Uterus (tissue), 4 donors: ENCODE data around the gene ARMH1. TPM values are rescaled to one million over a fixed set of nuclear protein-coding genes. Genes with fewer than 3 reads are reported as not detected.

Experiments used
- DNase-seq, 2 donors: peaks; one replicate each; pipeline ENCODE4 v3.0.0-alpha.2; 2019 to 2020
- H3K27ac ChIP-seq, 2 donors: fragments of 200-600 bp; sonication (generic); 1 replicate in 1 of 2; 2 replicates in 1 of 2; pipeline ENCODE4 v1.5.1; 2016 to 2018
- H3K27me3 ChIP-seq, 2 donors: fragments of 200-600 bp; sonication (generic); one replicate each; pipeline ENCODE4 v1.5.1; 2018 to 2019; ENCODE audit warnings: control low read depth in 1 of 2
- H3K36me3 ChIP-seq, 2 donors: fragments of 200-600 bp; sonication (generic); one replicate each; pipeline ENCODE4 v1.5.1; 2019; ENCODE audit warnings: control low read depth in 1 of 2
- H3K4me1 ChIP-seq, 2 donors: fragments of 200-600 bp; sonication (generic); one replicate each; pipeline ENCODE4 v1.5.1; 2018 to 2019; ENCODE audit warnings: control low read depth in 1 of 2
- H3K4me3 ChIP-seq, 2 donors: fragments of 200-600 bp; sonication (generic); 1 replicate in 1 of 2; 2 replicates in 1 of 2; pipeline ENCODE4 v1.5.1; 2018 to 2019; ENCODE audit warnings: mild to moderate bottlenecking in 1 of 2
- H3K9me3 ChIP-seq, 2 donors: fragments of 200-600 bp; sonication (generic); one replicate each; pipeline ENCODE4 v1.5.1; 2019; ENCODE audit warnings: control low read depth in 1 of 2
- CTCF ChIP-seq, 4 experiments: fragments of 200-600 bp in 2 of 4; fragments of 450-650 bp in 2 of 4; sonication (generic) in 2 of 4; IDR thresholded peaks; one replicate each; pipeline ENCODE4 v1.5.1; 2016 to 2019; ENCODE audit warnings: antibody characterized with exemption in 4 of 4, mild to moderate bottlenecking in 2 of 4, moderate library complexity in 1 of 4
- POLR2A ChIP-seq, 2 donors: fragments of 450-650 bp; IDR thresholded peaks; one replicate each; pipeline ENCODE4 v1.6.1; 2016; ENCODE audit warnings: antibody characterized with exemption in 2 of 2, mild to moderate bottlenecking in 1 of 2, moderate library complexity in 1 of 2
- intact Hi-C: fragments of 100-400 bp; cut with DNase I; formaldehyde crosslinking; loops from one replicate; pipeline ENCODE4 v1.15.1; 2023; ENCODE audit warnings: low total_unique reads
- total RNA-seq, 4 donors: library from RNA; depleted of rRNA in 3 of 4; stranded (reverse); fragments of >200 nt in 3 of 4; gene quantifications; one replicate each; pipeline versions ENCODE4 v1.1.0 to v1.2.4, GENCODE V29; 2014 to 2023
- donor health status: DM: yes; HTN: yes; CAD: no.

The ARMH1 gene
- total RNA-seq, 4 donors from 2014 or later = 2.7 to 7.7 (median 5.2) TPM; not detected in 1

GRCh38 chr1:44649788-44650158, 24.7 kb upstream of the ARMH1 start:
- no peak overlapping the region for H3K27ac ChIP-seq
- DNase-seq = no peak
- no peak for TF ChIP-seq POLR2A (IDR thresholded peaks at IDR 0.05)
- TF ChIP-seq CTCF (IDR thresholded peaks at IDR 0.05) = no peak

GRCh38 chr1:44650159-44650831, 24.2 kb upstream of the ARMH1 start:
- no peak overlapping the region for H3K27ac ChIP-seq
- H3K9me3 ChIP-seq = no peaks in the 10 kb centered on the region
- H3K27me3 ChIP-seq = no peaks in the 10 kb centered on the region
- intact Hi-C loops = no loop called here
- H3K36me3 ChIP-seq = no peaks in the 10 kb centered on the region
- peaks cover 0 to 9% of the 10 kb centered on the region in 2 donors for H3K4me1 ChIP-seq
- H3K4me3 ChIP-seq = no peak overlapping the region
- no peak for DNase-seq
- TF ChIP-seq CTCF (IDR thresholded peaks at IDR 0.05) (no peak), POLR2A (IDR thresholded peaks at IDR 0.05) (no peak)

More at GRCh38 chr1:44649788-44650158, 24.7 kb upstream of the ARMH1 start:
- H3K9me3 ChIP-seq = no peaks in the 10 kb centered on the region
- no peak overlapping the region for H3K4me3 ChIP-seq
- H3K27me3 ChIP-seq = no peaks in the 10 kb centered on the region
- no peaks in the 10 kb centered on the region for H3K36me3 ChIP-seq
- peaks cover 0 to 12% of the 10 kb centered on the region in 2 donors for H3K4me1 ChIP-seq
- intact Hi-C loops = no loop called here

- H3K27me3 ChIP-seq = no peaks in the 10 kb centered on the region
- no peaks in the 10 kb centered on the region for H3K9me3 ChIP-seq
- DNase-seq = no peak
- H3K27ac ChIP-seq = no peak overlapping the region
- no peaks in the 10 kb centered on the region for H3K36me3 ChIP-seq
- TF ChIP-seq CTCF (IDR thresholded peaks at IDR 0.05) (no peak), POLR2A (IDR thresholded peaks at IDR 0.05) (no peak)
- peaks cover 0 to 4% of the 10 kb centered on the region in 2 donors for H3K4me1 ChIP-seq
- no peak overlapping the region for H3K4me3 ChIP-seq
- intact Hi-C loops = no loop called here
Observed at GRCh38 chr1:44651069-44651468, 23.4 kb upstream of the ARMH1 start.

GRCh38 chr1:44652445-44653106, 21.9 kb upstream of the ARMH1 start:
- Histone ChIP-seq H3K27me3 (no peaks in the 10 kb centered on the region), H3K36me3 (no peaks in the 10 kb centered on the region), H3K9me3 (no peaks in the 10 kb centered on the region), H3K27ac (peak overlapping the region in 1 of 2 donors; percentile 29), H3K4me3 (no peak overlapping the region), H3K4me1 (no peaks in the 10 kb centered on the region)
- intact Hi-C loops = no loop called here
- TF ChIP-seq POLR2A (IDR thresholded peaks at IDR 0.05) (no peak), CTCF (IDR thresholded peaks at IDR 0.05) (peak; percentile 95 to 96 (median 96))
- peak; percentile 72 to 79 for DNase-seq
